ENCODE data around the gene MMADHC.

DNA sequence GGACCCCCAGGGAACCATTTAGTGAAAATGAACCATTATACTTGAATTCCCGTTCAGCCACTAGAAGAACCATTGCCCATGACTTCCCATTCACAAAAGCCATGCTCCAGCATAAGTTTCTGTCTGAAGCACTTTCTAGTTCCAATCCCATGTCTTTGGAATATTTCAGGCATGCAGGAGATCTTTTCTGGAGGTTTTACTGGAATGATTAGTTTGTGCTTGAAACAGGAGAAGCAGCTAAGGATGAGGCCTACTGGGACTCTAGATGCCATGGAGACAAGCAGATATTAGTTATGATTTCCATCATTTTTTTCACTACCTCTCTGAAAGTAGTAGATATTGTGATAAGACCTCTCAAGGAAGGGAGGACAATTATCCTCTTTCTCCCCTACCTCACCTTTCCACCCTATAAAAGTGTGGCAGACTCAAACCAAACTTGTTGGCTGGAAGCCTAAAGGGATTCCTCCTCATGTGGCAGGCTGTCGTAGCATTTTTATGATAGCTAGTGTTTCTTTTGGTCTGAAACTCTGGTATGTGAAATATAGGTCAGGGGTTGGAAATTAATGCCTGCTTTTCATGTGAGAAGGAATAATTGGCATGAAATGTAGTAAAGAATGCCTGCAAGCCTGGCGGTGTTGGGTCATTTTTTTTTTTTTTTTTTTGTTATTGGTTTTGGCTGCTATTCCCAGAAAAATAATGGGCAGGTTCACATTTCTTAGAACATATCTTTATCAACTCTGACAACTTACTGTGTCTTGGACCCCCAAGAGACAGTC, 29.3 kb upstream of the MMADHC start:
- TF ChIP-seq, protein P1, sequence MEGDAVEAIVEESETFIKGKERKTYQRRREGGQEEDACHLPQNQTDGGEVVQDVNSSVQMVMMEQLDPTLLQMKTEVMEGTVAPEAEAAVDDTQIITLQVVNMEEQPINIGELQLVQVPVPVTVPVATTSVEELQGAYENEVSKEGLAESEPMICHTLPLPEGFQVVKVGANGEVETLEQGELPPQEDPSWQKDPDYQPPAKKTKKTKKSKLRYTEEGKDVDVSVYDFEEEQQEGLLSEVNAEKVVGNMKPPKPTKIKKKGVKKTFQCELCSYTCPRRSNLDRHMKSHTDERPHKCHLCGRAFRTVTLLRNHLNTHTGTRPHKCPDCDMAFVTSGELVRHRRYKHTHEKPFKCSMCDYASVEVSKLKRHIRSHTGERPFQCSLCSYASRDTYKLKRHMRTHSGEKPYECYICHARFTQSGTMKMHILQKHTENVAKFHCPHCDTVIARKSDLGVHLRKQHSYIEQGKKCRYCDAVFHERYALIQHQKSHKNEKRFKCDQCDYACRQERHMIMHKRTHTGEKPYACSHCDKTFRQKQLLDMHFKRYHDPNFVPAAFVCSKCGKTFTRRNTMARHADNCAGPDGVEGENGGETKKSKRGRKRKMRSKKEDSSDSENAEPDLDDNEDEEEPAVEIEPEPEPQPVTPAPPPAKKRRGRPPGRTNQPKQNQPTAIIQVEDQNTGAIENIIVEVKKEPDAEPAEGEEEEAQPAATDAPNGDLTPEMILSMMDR (IDR thresholded peaks at IDR 0.05) = no peak
- no peak for TF ChIP-seq POLR2A (IDR thresholded peaks at IDR 0.05)

Data from thyroid gland (tissue), 4 donors.